ENCODE data around the gene RPS6KA6. TPM values are rescaled to one million over a fixed set of nuclear protein-coding genes. Genes with fewer than 3 reads are reported as not detected.
A peak's percentile ranks its signal among the peaks of the same experiment; 100 is the strongest.

RPS6KA6 gene
- total RNA-seq, 1 donor from 2014 or later, result 36.0 TPM

DNA sequence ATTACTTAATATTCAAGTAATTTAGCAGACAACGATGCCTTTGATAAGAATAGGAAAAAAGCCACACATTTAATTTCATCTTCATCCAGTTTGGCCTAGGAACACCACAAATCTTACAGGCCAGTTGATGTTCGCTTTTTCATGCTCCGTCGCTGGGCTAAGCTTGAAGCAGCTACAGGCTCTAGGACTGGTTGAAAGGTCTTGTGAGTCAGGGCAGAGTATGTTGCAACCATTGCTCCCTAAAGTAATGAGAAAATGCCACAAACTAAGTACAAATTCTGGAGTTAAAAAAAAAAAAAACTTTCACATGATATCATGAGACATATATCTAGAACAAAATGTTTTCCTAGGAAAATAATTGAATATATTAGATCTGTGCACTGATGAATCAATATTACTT, 123.8 kb downstream of the RPS6KA6 start:
- Mint-ChIP-seq H3K27ac (ENCODE audit: unreplicated experiment) (no peak overlapping the region), H3K4me3 (ENCODE audit: unreplicated experiment) (no peak overlapping the region), H3K36me3 (ENCODE audit: unreplicated experiment) (no peaks in the 10 kb centered on the region), H3K27me3 (ENCODE audit: unreplicated experiment) (no peaks in the 10 kb centered on the region), H3K9me3 (ENCODE audit: unreplicated experiment) (no peaks in the 10 kb centered on the region), H3K4me1 (ENCODE audit: low read depth, unreplicated experiment) (no peaks in the 10 kb centered on the region)
- TF ChIP-seq, protein P1, sequence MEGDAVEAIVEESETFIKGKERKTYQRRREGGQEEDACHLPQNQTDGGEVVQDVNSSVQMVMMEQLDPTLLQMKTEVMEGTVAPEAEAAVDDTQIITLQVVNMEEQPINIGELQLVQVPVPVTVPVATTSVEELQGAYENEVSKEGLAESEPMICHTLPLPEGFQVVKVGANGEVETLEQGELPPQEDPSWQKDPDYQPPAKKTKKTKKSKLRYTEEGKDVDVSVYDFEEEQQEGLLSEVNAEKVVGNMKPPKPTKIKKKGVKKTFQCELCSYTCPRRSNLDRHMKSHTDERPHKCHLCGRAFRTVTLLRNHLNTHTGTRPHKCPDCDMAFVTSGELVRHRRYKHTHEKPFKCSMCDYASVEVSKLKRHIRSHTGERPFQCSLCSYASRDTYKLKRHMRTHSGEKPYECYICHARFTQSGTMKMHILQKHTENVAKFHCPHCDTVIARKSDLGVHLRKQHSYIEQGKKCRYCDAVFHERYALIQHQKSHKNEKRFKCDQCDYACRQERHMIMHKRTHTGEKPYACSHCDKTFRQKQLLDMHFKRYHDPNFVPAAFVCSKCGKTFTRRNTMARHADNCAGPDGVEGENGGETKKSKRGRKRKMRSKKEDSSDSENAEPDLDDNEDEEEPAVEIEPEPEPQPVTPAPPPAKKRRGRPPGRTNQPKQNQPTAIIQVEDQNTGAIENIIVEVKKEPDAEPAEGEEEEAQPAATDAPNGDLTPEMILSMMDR (IDR thresholded peaks at IDR 0.05; ENCODE audit: partially characterized antibody, unreplicated experiment), result no peak
- no peak for DNase-seq

DNA sequence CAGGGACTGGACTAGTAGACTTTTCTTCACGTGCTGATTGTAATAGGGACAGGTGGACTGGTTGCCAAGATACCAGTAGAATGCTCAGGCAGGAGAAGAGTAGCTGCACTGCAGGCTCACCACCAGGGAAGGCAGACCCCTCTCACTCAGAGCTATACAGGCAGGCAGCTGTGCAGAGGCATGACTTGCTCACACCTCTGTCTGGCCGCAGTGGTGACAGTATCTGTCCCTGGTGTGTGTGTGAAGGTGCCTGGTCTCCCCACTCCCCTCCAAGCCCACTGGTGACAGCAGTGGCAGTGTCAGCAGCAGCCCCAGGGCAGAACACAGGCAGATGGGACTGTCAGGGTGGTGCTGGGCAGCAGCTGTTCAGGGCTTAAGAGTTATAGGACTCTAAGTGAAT, 140.7 kb downstream of the RPS6KA6 start:
- Mint-ChIP-seq H3K36me3 (ENCODE audit: unreplicated experiment) (no peaks in the 10 kb centered on the region), H3K4me3 (ENCODE audit: unreplicated experiment) (no peak overlapping the region), H3K9me3 (ENCODE audit: unreplicated experiment) (no peaks in the 10 kb centered on the region), H3K27me3 (ENCODE audit: unreplicated experiment) (no peaks in the 10 kb centered on the region), H3K27ac (ENCODE audit: unreplicated experiment) (peak overlapping the region; percentile 48), H3K4me1 (ENCODE audit: low read depth, unreplicated experiment) (peaks cover 4% of the 10 kb centered on the region)
- DNase-seq, result peak; percentile 20
- TF ChIP-seq, protein P1 (IDR thresholded peaks at IDR 0.05; ENCODE audit: partially characterized antibody, unreplicated experiment), result no peak

DNA sequence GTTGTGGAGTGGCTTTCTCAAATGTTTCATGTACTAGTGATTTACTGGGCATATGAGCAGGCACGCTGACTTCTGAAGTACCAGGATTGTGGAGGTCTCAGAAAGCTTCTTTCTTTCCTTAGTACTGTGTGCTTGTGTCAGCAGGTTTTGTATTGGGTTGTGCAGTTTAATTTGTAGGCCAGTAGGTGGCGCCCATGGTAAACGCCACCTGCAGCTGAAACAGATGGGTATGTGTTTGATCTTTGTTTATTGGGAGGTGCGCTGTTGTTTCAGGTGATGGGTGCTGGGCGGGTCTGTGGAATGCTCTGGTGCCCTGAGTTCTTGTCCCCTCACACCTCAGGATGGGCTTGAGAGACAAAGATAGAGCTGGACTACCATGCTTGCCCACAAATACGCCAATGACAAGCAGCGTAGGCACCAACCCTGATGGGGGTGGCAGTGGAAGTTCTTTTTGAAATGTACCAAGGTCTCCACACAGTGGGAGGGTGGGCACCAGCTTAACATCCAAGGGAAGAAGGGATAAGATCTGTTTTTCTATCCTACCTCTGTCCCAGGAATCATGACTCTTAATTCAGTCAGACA, 141.5 kb downstream of the RPS6KA6 start:
- no peaks in the 10 kb centered on the region for H3K9me3 Mint-ChIP-seq (ENCODE audit: unreplicated experiment)
- H3K4me3 Mint-ChIP-seq (ENCODE audit: unreplicated experiment), result no peak overlapping the region
- no peak overlapping the region for H3K27ac Mint-ChIP-seq (ENCODE audit: unreplicated experiment)
- no peaks in the 10 kb centered on the region for H3K27me3 Mint-ChIP-seq (ENCODE audit: unreplicated experiment)
- no peaks in the 10 kb centered on the region for H3K36me3 Mint-ChIP-seq (ENCODE audit: unreplicated experiment)
- H3K4me1 Mint-ChIP-seq (ENCODE audit: low read depth, unreplicated experiment), result peaks cover 4% of the 10 kb centered on the region
- DNase-seq, result peak; percentile 14
- TF ChIP-seq, protein P1 (IDR thresholded peaks at IDR 0.05; ENCODE audit: partially characterized antibody, unreplicated experiment), result peak; percentile 74

DNA sequence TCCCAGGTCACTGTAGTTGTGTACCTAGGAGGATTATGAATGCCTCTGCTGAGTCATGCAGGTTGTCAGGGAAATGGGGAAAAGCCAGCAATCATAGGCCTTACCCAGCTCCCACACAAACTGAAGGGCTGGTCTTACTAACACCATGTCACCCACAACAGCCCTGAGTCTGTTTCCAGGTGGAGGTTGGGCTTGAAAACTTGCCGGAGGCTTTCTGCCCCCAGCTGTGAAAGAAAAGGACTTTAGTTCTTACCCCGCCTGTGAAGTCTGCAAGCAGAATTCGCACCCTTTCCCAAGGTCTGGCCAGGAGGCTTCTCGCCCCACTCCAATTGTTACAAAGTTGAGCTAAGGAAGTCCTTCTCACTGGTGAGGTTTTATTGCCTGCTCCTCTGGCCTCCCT, 143.9 kb downstream of the RPS6KA6 start:
- DNase-seq, result no peak
- TF ChIP-seq, protein P1 (IDR thresholded peaks at IDR 0.05; ENCODE audit: partially characterized antibody, unreplicated experiment), result no peak
- Mint-ChIP-seq H3K4me3 (ENCODE audit: unreplicated experiment) (no peak overlapping the region), H3K4me1 (ENCODE audit: low read depth, unreplicated experiment) (peaks cover 4% of the 10 kb centered on the region), H3K27ac (ENCODE audit: unreplicated experiment) (no peak overlapping the region), H3K9me3 (ENCODE audit: unreplicated experiment) (peaks cover 1% of the 10 kb centered on the region), H3K36me3 (ENCODE audit: unreplicated experiment) (no peaks in the 10 kb centered on the region), H3K27me3 (ENCODE audit: unreplicated experiment) (no peaks in the 10 kb centered on the region)

Small RNA genes lying within 50 kb of the gene (microRNA-seq; reads per million reads assigned to microRNA genes)
- gene MIR548I4 (ENCODE audit: unreplicated experiment), result not detected

Measured in glutamatergic neuron (in vitro differentiated cells).